Sciatic nerve (tissue), 2 donors: ENCODE measurements around the gene DHRSX. TPM values are rescaled to one million over a fixed set of nuclear protein-coding genes. Genes with fewer than 3 reads are reported as not detected.
"Not testable (repeated sequence)": the region's sequence is repeated elsewhere in the genome, so short reads cannot be mapped to it uniquely, and the experiment has no call there.

Experiments
- ATAC-seq: fragments of 200-7000 bp; cut with Tn5 transposase; one replicate; pipeline ENCODE4 v1.9.1; 2020; ENCODE audit warnings: mild to moderate bottlenecking, moderate library complexity
- DNase-seq: peaks from one replicate; pipeline ENCODE4 v3.0.0-alpha.2; 2020; ENCODE audit warnings: low spot score
- intact Hi-C: fragments of 100-400 bp; cut with DNase I; formaldehyde crosslinking; loops from one replicate; pipeline ENCODE4 v1.14.2; 2022
- total RNA-seq: library from RNA; stranded (reverse); fragmentation: NEBNext Ultra II Directional; extraction: Animal tissue kit (Norgen Biotek cat#: 25700); gene quantifications from one replicate; pipeline ENCODE4 v1.2.1, GENCODE V29; 2021
- donor health status: DM: no; HTN: no; CAD: no.
- donor health status: DM: no; HTN: no; CAD: no.

The DHRSX gene
- total RNA-seq, 1 donor from 2014 or later: 26.7 TPM

DNA sequence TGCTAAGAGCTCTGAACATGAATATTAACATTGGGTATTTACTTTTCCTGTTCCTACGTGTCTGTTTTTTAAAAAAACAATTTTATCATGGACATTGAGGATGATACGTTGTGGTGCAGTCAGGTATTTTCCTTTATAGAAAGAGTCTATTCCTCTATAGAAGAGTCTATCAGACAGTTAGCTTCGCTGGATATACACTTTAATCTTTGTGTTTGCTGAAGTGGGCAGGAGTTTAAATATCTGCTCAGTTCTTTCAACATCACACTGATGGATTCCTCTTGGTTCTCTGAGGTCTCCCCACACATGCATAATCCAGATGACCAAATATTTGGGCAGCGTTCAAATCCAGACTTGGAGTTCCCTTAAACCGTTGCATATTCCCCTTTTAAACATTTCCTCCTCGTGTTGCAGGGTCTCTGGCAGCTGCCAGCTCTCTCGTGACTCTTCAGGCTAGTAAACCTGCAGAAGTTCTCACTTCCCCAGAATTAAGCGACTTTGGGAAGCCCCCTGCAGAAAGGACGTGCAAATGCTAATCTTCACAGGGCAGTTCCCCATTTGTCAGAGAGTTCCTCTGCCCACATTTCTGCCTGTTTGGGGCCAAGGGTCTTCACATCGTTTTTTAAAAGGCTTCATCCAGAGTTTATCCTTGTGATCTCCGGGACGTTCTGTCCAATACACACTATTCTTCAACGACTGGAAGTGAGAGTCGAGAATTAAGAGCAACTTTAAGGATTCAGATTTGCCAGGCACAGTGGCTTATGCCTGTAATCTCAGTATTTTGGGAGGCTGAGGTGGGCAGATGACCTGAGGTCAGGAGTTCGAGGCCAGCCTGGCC is 20.5 kb upstream of the DHRSX start:
- ATAC-seq (peak; percentile 84), DNase-seq (no peak)
- intact Hi-C loops: no loop called here

DNA sequence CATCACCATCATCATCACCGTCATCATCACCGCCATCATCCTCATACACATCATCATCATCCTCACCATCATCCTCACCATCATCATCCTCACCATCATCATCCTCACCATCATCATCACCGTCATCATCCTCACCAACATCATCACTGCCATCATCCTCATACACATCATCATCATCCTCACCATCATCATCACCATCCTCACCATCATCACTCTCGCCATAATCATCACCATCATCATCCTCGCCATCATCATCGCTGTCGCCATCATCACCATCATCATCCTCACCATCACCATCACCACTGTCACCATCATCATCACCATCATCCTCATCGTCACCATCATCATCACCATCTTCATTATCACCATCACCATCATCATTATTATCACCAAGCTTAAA is 19.8 kb upstream of the DHRSX start:
- no peak for ATAC-seq
- no peak for DNase-seq
- intact Hi-C loops: no loop called here

DNA sequence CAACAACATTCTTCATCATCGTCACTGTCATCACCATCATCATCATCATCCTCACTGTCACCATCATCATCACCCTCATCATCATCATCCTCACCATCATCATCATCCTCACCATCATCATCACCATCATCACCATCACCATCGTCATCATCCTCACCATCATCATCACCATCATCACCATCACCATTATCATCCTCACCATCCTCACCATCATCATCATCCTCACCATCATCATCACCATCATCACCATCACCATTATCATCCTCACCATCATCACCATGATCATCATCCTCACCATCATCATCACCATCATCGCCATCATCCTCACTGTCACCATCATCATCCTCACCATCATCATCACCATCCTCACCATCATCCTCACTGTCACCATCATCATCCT is 18.9 kb upstream of the DHRSX start:
- DNase-seq, ATAC-seq, intact Hi-C loops: not testable (repeated sequence)

DNA sequence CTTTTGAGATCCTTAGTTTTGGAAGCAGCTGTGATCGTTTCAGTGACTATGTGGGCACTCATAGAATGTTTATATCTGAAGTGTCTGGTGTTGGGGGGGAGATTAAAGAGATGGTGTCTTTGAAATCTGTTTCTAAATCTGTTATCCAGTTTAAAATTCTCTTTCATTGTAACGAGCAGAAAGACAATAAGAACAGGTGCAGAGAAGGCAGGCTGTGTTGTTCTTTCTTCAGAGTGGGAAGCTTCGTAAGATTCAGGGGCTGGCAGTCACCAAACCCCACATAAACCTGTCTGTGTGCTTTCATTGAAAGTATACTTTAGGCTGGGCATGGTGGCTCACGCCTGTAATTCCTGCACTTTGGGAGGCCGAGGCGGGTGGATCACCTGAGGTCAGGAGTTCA is 16.3 kb upstream of the DHRSX start:
- no peak for DNase-seq
- intact Hi-C loops: no loop called here
- ATAC-seq: no peak

DNA sequence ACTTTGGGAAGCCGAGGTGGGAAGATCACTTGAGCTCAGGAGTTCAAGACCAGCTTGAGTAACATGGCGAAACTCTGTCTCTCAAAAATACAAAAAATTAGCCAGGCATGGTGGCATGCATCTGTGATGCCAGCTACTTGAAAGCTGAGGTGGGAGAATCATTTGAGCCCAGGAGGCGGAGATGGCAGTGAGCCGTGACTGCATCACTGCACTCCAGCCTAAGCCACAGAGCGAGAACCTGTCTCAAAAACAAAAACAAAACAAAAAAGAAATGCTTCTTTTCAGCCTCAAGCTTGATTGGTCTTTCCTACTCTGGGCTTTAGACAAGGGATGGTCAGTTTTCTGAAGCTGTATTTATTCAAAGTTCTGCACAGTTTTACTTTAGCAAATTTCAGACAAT is 15.8 kb upstream of the DHRSX start:
- DNase-seq (no peak), ATAC-seq (no peak)
- intact Hi-C loops: no loop called here

DNA sequence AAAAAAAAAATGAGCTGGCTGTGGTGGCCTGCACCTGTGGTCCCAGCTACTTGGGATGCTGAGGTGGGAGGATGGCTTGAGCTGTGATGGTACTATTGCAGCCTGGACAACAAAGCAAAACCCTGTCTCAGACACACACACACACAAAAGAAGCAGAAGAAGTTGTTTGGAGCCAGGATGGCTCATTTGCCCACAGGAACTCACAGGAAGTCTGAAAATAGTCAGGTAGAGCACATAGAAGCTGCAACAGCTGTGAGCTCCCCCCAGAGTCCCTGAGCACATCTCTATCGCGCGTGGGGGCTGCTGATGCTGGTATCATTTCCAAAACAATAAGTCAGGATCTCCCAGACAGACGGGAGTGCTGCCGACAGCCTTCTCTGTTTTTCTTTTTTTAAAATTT is 13.4 kb upstream of the DHRSX start:
- no peak for DNase-seq
- ATAC-seq: no peak

DNA sequence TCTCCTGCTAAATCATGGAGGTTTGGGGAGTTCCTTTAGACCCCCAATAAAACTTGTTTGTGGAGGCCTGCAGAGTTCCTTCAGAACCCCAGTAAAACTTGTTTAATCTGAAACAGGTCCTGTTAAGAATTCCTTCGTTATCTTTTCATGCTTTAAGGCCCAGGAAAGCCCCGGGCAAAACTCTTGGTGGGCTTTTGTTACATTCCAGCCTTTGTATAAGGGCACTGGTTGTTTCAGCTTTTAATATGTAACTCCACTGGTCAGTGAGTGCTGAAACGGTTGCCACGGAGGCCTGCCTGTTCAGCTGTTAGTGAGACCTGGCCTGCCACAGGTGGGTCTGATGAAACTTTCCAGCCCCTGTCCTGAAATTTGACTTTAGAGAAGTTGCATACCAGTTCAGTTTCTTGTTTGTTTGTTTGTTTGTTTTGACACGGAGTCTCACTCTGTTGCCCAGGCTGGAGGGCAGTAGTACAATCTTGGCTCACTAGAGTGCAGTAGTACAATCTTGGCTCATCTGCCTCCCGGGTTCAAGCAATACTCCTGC is 12.4 kb upstream of the DHRSX start:
- intact Hi-C loops: loop anchor here (5.0 kb wide), 1 partner anchor 646 kb away; no protein-coding TSS in a partner anchor
- DNase-seq (no peak), ATAC-seq (no peak)

More for the DNA sequence above, 13.4 kb upstream of the DHRSX start:
- intact Hi-C loops: loop anchor here (5.0 kb wide), 1 partner anchor 647 kb away; no protein-coding TSS in a partner anchor

DNA sequence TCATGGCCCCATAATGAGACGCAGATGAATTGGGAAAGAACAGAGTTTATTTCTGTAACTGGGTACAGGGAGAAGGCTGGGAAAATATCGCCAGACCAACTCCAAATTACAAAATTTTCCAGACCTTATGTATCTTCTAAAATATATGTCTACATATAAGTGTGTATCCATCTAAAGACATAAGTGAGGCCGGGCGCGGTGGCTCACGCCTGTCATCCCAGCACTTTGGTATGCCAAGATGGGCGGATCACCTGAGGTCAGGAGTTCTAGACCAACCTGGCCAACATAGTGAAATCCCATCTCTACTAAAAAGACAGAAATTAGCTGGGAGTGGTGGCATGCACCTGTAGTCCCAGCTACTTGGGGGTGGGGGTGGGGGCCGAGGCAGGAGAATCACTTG is 11.7 kb upstream of the DHRSX start:
- intact Hi-C loops: loop anchor here (5.0 kb wide), 1 partner anchor 645 kb away; no protein-coding TSS in a partner anchor
- DNase-seq: peak; percentile 36
- ATAC-seq: no peak

DNA sequence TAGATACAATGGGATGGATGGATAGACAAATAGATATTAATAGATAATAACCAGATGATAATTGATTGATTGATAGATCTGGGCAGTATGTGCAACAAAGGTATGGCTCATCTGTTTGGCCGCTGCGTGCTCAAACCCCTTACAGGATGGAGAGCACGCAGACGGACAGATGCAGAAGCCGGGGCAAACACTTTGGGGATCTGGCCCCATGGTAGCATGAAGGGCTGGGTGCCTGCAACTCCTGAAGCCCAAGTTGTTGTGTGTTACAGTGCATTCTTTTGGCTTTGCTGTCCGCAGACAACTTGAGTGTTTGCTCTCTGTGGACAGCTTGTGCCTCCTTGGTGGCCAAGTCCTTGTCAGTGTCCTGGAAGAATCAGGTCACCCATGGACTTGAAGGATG is 10.6 kb upstream of the DHRSX start:
- intact Hi-C loops: loop anchor here (5.0 kb wide), 1 partner anchor 644 kb away; no protein-coding TSS in a partner anchor
- ATAC-seq: no peak
- no peak for DNase-seq

DNA sequence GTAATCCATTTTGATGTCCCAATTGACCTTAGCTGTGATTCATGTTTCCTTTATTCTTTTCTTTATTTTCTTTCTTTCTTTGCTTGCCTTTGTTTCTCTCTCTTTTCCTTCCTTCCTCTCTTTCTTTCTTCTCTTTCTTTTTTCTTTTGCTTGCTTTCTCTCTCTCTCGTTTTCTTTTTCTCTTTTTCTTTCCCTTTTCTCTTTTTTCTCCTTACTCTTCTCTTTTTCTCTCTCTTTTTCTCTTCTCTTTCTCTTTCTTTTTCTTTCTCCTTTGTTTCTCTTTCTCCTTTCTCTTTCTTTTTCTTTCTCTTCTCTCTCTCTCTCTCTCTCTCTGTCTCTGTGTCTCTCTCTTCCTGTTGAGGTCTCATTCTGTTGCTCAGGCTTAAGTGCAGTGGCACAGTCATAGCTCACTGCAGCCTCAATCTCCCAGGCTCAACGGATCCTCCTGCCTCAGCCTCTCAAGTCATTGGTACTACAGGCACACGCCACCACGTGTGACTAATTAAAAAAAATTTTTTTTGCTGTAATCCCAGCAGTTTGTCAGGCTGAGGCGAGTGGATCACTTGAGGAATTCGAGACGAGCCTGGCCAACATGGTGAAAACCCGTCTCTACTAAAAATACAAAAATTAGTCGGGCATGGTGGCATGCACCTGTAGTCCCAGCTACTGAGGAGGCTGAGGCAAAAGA is 8.0 kb upstream of the DHRSX start:
- DNase-seq (peak; percentile 15), ATAC-seq (no peak)
- intact Hi-C loops: no loop called here

DNA sequence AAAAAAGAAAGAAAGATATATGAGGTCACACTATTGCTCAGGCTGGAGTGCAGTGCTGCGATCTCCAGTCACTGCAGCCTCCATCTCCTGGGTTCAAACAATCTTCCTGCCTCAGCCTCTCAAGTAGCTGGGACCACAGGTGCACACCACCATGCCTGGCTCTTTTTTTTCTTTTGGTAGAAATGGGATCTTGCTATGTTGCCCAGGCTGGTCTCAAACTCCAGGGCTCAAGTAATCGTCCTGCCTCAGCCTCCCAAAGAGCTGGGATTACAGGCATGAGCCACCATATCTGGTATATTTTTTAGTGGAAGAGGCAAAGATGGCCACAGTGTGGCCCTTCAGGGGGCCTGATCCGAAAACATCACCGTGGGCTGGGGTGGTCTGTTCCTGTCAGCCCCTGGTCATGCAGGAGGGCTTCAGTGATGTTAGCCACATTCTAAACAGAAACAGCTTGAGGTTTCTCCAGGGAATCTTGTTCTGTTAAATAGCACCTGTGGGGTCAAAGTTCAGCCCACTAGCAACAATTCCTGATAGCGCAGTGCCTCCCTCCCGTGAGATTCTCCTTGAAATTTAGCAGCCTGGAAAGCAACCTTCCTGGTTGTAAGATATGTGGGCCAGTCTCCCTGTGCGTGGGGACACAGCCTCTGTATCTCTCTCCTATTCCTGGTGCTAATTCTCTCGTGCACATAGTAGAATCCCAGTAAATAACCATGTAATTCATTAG is 7.3 kb upstream of the DHRSX start:
- peak; percentile 26 for DNase-seq
- intact Hi-C loops: no loop called here
- ATAC-seq: no peak

DNA sequence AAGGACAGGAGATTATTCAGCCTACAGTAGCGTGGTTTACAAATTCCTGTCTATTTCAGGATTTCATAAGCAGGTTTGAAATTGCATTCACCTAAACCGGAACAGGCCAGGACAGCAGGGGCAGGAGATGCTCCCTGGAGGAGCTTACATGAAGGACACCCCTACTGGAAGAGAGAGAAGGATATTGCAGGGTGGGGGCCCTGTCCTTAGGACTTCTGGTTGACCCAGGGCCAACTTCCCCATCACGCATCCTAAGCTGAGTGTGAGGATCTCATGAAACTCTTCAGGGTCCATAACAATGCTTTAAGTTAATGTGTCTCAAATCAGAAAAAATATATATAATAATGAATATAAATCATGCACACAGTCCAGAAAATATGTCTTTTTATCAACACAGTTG is 6.4 kb upstream of the DHRSX start:
- DNase-seq (peak; percentile 40), ATAC-seq (no peak)
- intact Hi-C loops: no loop called here

DNA sequence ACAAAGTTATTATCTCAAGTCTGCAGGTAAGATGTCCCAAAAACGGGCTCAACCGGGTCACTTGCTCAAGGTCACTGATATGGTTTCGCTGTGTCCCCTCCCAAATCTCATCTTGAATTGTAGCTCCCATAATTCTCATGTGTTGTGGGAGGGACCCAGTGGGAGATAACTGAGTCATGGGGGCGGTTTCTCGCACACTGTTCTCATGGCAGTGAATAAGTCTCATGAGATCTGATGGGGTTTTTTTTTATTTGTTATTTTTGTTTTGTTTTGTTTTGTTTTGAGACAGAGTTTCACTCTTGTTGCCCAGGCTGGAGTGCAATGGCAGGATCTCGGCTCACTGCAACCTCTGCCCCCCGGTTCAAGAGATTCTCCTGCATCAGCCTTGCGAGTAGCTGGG is 4.6 kb upstream of the DHRSX start:
- intact Hi-C loops, ATAC-seq: not testable (repeated sequence)
- DNase-seq: peak; percentile 28

DNA sequence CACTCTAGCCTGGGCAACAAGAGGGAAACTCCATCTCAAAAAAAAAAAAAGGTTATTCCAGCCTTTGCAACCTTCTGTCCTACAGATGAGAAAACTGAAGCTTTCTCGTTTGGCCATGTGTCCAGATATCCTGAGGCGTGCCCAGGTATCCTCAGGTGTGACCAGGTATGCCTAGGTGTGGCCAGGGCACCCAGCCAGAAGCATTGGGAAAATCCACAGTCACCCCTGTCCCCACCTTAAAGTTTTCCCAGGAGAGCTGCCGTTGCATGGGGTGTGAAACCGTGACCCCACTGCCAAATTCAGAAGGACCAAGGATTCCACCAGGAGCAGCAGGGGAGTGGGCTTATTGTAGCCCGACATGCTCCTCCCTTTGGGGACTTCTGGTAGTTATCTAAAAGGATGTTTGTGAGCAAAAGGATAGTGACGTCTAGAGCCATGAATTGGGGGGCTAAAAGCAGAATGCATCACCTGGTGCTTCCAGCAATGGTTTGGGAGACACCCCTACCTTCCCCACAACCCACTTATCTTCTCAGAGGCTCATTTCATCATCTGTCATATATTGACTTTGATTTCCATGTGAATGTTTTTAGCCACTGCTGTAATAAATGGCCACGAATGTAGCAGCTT is 4.0 kb upstream of the DHRSX start:
- intact Hi-C loops: no loop called here
- DNase-seq: peak; percentile 15
- ATAC-seq: no peak

DNA sequence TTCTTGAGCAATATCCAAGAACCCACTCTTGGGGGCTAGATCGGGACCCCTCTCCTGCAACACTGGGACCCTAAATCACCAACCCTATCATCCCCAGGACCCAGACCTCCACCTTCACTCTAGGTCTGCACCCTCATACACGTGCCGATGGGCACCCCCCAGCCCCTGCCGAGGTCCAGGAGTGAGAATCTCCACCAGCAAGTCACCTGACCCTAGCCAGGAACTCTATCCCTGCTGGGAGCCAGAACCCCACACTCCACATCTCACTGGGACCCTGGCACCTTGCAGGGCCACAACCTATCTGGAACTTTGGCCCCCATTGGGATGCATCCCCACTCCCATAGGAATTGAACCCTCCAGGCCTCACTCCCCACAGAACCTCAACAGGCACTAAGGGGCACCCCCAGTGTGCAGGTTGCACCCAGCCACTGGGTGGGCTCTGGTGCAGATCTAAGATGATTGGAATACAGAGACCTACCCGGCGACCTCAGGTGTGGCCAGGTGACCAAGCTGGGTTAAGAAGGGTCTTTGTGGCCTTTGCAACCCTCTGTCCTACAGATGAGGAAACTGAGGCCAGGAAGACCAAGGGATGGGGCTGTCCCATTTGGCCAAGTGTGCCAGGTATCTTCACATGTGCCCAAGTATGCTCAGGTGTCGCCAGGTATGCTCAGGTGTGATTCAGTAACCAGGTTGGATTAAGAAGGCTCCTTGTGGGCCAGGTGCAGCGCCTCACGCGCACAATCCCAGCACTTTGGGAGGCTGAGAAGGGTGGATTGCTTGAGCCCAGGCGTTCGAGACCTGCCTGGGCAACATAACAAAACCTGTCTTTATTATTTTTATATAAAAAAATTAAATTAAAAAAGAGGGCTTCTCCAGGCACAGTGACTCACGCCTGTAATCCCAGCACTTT is 3.1 kb upstream of the DHRSX start:
- peak; percentile 36 for DNase-seq
- no peak for ATAC-seq
- intact Hi-C loops: no loop called here

DNA sequence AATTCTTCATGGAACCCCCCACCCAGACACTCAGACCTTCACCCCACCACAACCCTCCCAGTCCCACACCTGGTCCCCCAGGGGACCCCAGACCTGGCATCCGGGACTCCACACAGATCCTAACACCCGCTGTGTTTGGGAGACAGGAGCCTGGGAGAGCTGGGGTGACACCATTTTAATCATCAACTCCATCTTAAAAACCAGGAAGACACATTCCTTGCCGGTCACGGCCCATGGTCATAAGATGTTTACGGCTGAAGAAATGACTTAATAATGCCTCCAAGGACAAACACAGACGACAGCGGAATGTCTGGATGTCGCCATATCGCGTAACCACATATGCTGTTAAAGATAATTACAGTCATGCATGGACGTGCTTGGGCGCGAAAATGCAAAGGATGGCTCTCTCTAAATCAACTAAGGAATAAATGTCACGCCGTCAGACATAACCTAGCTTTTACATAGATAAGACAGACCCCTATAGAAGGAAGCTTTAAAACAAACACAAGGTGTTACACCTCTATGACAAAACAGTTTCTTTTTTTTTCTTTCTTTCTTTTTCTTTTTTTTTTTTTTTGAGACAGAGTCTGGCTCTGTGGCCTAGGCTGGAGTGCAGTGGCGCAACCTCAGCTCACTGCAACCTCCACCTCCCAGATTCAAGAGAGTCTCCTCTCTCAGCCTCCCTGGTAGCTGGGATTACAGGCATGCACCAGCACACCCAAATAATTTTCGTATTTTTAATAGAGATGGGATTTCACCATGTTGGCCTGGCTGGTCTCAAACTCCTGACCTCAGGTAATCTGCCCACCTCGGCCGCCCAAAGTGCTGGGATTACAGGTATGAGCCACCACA is 2.1 kb upstream of the DHRSX start:
- intact Hi-C loops: no loop called here
- no peak for ATAC-seq
- DNase-seq: peak; percentile 53

DNA sequence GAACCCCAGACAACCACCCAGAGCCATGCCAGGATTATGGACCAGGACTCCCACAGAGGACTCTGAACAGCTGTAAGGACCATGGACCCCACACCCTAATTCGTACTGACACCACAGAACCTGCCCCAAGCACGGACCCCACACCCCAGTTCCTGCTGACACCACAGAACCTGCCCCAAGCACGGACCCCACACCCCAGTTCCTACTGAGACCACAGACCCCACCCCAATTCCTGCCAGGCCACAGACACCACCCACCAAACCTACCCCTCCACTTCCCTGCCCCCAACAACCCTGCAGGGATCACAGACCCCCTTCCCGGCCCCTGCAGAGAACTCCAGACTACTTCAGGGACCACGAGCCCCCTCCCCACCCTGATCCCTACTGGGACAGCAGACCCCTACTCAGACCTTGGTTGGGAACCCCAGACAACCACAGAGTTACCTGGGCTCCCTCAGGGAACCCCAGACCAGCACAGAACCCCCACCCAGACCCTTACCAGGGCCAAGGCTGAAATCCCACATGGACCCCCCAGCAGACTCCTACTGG is 1.4 kb upstream of the DHRSX start:
- intact Hi-C loops: no loop called here
- ATAC-seq (peak; percentile 6), DNase-seq (peak; percentile 51)
